B cell (primary cell): ENCODE results near the gene NCOA5.

ENCODE experiments used
- CTCF ChIP-seq: fragments of 200-600 bp; IDR thresholded peaks from one replicate; pipeline ENCODE4 v1.8.0; 2022; ENCODE audit warnings: antibody characterized with exemption, mild to moderate bottlenecking
- EZH2 ChIP-seq: IDR thresholded peaks from 2 replicates; pipeline ENCODE4 v1.6.1; 2012; ENCODE audit warnings: borderline replicate concordance, low read depth, mild to moderate bottlenecking, moderate library complexity, low read length; ENCODE audit not compliant: insufficient read depth, poor library complexity, severe bottlenecking

GRCh38 chr20:46035713-46036112, 54.0 kb downstream of the NCOA5 start:
- TF ChIP-seq EZH2 (no peak), CTCF (no peak)
